GM12892 (cell line): ENCODE measurements around the gene CLDN9.

Experiments
- POLR2A ChIP-seq: IDR thresholded peaks from 2 replicates; pipeline ENCODE4 v1.6.1; 2011; ENCODE audit warnings: low read depth, low read length, control low read depth
- POLR2AphosphoS5 ChIP-seq: IDR thresholded peaks from 2 replicates; pipeline ENCODE4 v1.6.1; 2011; ENCODE audit warnings: low read depth, low read length, control low read depth
- TAF1 ChIP-seq: IDR thresholded peaks from 2 replicates; pipeline ENCODE4 v1.6.1; 2011; ENCODE audit warnings: low read depth, mild to moderate bottlenecking, control low read depth, low read length, borderline replicate concordance

- no peak for TF ChIP-seq POLR2A
- TF ChIP-seq TAF1: no peak
- no peak for TF ChIP-seq POLR2AphosphoS5
Observed at GRCh38 chr16:2988590-2989099, 24.1 kb upstream of the CLDN9 start.
